ENCODE data around the gene KCND3. TPM values are rescaled to one million over a fixed set of nuclear protein-coding genes. Genes with fewer than 3 reads are reported as not detected.

KCND3 gene
- total and polyA plus RNA-seq, 2 experiments from 2014 or later, result 0.16 to 0.33 TPM

- DNase-seq (ENCODE audit: low read depth in 1 of 2, low spot score in 1 of 2), result no peak
- no peaks in the 10 kb centered on the region for H3K9me3 ChIP-seq (ENCODE audit: low read depth)
- H3K27me3 ChIP-seq, result peaks cover 20% of the 10 kb centered on the region
- no peak overlapping the region for H3K27ac ChIP-seq
- TF ChIP-seq CTCF (IDR thresholded peaks at IDR 0.05; ENCODE audit: low read depth, low read length), result no peak
- H3K4me3 ChIP-seq, result no peak overlapping the region
- H3K4me1 ChIP-seq (ENCODE audit: low read depth), result peaks cover 10% of the 10 kb centered on the region
- no peaks in the 10 kb centered on the region for H3K36me3 ChIP-seq
These were observed 86.2 kb downstream of the KCND3 start for GRCh38 chr1:111903148-111903870.

GRCh38 chr1:111895469-111895868 is 94.0 kb downstream of the KCND3 start:
- H3K27me3 ChIP-seq, result peaks cover 48% of the 10 kb centered on the region
- H3K4me1 ChIP-seq (ENCODE audit: low read depth), result no peaks in the 10 kb centered on the region
- peak in 1 of 2 donors; percentile 17 for DNase-seq (ENCODE audit: low read depth in 1 of 2, low spot score in 1 of 2)
- H3K27ac ChIP-seq, result no peak overlapping the region
- TF ChIP-seq CTCF (IDR thresholded peaks at IDR 0.05; ENCODE audit: low read depth, low read length), result no peak
- no peaks in the 10 kb centered on the region for H3K9me3 ChIP-seq (ENCODE audit: low read depth)
- H3K4me3 ChIP-seq, result no peak overlapping the region
- H3K36me3 ChIP-seq, result no peaks in the 10 kb centered on the region

- no peaks in the 10 kb centered on the region for H3K36me3 ChIP-seq
- no peaks in the 10 kb centered on the region for H3K4me1 ChIP-seq (ENCODE audit: low read depth)
- H3K27me3 ChIP-seq, result peaks cover 50% of the 10 kb centered on the region
- no peak overlapping the region for H3K4me3 ChIP-seq
- no peak for TF ChIP-seq CTCF (IDR thresholded peaks at IDR 0.05; ENCODE audit: low read depth, low read length)
- H3K27ac ChIP-seq, result no peak overlapping the region
- H3K9me3 ChIP-seq (ENCODE audit: low read depth), result no peaks in the 10 kb centered on the region
- no peak for DNase-seq (ENCODE audit: low read depth in 1 of 2, low spot score in 1 of 2)
These were observed 94.5 kb downstream of the KCND3 start for GRCh38 chr1:111895017-111895416.

- no peaks in the 10 kb centered on the region for H3K4me1 ChIP-seq (ENCODE audit: low read depth)
- no peak overlapping the region for H3K4me3 ChIP-seq
- H3K27me3 ChIP-seq, result peaks cover 48% of the 10 kb centered on the region
- no peak overlapping the region for H3K27ac ChIP-seq
- no peak for TF ChIP-seq CTCF (IDR thresholded peaks at IDR 0.05; ENCODE audit: low read depth, low read length)
- DNase-seq (ENCODE audit: low read depth in 1 of 2, low spot score in 1 of 2), result no peak
- H3K36me3 ChIP-seq, result no peaks in the 10 kb centered on the region
- no peaks in the 10 kb centered on the region for H3K9me3 ChIP-seq (ENCODE audit: low read depth)
These were observed 95.0 kb downstream of the KCND3 start for GRCh38 chr1:111894497-111894896.

- no peaks in the 10 kb centered on the region for H3K36me3 ChIP-seq
- DNase-seq (ENCODE audit: low read depth in 1 of 2, low spot score in 1 of 2), result no peak
- no peak overlapping the region for H3K4me3 ChIP-seq
- no peaks in the 10 kb centered on the region for H3K4me1 ChIP-seq (ENCODE audit: low read depth)
- H3K9me3 ChIP-seq (ENCODE audit: low read depth), result no peaks in the 10 kb centered on the region
- TF ChIP-seq CTCF (IDR thresholded peaks at IDR 0.05; ENCODE audit: low read depth, low read length), result no peak
- no peak overlapping the region for H3K27ac ChIP-seq
- peaks cover 49% of the 10 kb centered on the region for H3K27me3 ChIP-seq
These were observed 97.9 kb downstream of the KCND3 start for GRCh38 chr1:111891566-111891965.

Measured in cardiac muscle cell (in vitro differentiated cells and primary cell).